Measurements from ENCODE around the gene HLA-DQA1.
"Not testable (repeated sequence)": the region's sequence is repeated elsewhere in the genome, so short reads cannot be mapped to it uniquely, and the experiment has no call there.

The HLA-DQA1 gene

GRCh38 chr6:32622545-32623401 is 14.4 kb upstream of the HLA-DQA1 start:
- peak; percentile 23 to 25 for DNase-seq (ENCODE audit: low read depth in 2 of 2)

DNA sequence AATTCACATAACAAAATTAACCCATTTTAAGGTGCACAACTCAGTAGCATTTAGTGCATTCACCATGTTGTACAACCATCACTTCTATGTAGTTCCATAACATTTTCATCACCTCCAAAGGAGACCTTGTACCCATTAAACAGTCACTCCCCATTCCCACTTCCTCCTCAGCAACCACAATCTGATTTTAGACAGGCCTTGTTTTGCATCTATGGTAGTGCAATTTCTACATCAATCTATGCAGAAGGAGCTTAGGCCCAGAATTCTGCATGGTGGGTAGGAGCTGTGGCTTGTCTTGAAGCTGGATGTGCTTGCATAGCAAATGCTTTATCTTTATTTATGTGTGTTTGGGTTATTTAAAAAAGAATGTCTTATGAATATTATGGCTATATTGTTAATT is 13.5 kb upstream of the HLA-DQA1 start:
- DNase-seq (ENCODE audit: low read depth in 2 of 2), result no peak

DNA sequence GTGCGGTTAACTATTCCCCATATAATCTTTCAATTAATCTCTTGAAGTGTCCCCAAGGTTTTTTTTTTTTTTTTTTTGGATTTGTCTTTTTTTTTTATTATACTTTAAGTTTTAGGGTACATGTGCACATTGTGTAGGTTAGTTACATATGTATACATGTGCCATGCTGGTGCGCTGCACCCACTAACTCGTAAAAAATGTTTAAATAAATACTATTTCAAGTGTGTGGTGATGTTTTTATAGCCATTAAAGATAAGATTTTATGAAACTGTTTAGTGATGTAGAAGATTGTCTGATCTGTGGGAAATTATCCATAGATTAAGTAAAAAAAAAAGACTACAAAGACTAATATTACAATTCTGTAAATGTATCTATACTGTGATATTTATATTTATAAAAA is 12.6 kb upstream of the HLA-DQA1 start:
- no peak for DNase-seq (ENCODE audit: low read depth in 2 of 2)

GRCh38 chr6:32625137-32625536 is 12.1 kb upstream of the HLA-DQA1 start:
- no peak for DNase-seq (ENCODE audit: low read depth in 2 of 2)

DNA sequence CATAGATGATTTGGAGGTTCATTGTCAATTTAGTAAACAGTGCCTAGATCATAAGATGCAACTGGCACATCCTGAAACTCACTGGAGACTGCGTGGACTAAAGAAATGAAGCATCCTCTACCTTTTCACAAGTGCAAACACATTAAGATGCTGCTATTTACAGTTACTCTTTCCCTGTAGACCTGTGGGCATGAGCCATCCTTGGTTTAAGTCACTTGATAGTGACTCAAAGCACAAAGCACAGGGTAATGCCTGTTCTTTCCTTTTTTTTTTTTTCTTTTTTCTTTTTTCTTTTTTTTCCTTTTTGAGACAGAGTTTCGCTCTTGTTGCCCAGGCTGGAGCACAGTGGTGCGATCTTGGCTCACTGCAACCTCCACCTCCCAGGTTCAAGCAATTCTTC is 10.0 kb upstream of the HLA-DQA1 start:
- DNase-seq (ENCODE audit: low read depth in 2 of 2), result no peak

- no peak for DNase-seq (ENCODE audit: low read depth in 2 of 2)
These were observed 9.4 kb upstream of the HLA-DQA1 start for GRCh38 chr6:32627831-32628230.

- DNase-seq (ENCODE audit: low read depth in 2 of 2), result not testable (repeated sequence)
These were observed 7.4 kb upstream of the HLA-DQA1 start for GRCh38 chr6:32629793-32630192.

GRCh38 chr6:32635526-32636123 is 1.6 kb upstream of the HLA-DQA1 start:
- DNase-seq (ENCODE audit: low read depth in 2 of 2), result no peak

- no peak for DNase-seq (ENCODE audit: low read depth in 2 of 2)
These were observed 677 bp downstream of the HLA-DQA1 start for GRCh38 chr6:32637883-32638282.

GRCh38 chr6:32638532-32639219 is 1.5 kb downstream of the HLA-DQA1 start:
- no peak for DNase-seq (ENCODE audit: low read depth in 2 of 2)

DNA sequence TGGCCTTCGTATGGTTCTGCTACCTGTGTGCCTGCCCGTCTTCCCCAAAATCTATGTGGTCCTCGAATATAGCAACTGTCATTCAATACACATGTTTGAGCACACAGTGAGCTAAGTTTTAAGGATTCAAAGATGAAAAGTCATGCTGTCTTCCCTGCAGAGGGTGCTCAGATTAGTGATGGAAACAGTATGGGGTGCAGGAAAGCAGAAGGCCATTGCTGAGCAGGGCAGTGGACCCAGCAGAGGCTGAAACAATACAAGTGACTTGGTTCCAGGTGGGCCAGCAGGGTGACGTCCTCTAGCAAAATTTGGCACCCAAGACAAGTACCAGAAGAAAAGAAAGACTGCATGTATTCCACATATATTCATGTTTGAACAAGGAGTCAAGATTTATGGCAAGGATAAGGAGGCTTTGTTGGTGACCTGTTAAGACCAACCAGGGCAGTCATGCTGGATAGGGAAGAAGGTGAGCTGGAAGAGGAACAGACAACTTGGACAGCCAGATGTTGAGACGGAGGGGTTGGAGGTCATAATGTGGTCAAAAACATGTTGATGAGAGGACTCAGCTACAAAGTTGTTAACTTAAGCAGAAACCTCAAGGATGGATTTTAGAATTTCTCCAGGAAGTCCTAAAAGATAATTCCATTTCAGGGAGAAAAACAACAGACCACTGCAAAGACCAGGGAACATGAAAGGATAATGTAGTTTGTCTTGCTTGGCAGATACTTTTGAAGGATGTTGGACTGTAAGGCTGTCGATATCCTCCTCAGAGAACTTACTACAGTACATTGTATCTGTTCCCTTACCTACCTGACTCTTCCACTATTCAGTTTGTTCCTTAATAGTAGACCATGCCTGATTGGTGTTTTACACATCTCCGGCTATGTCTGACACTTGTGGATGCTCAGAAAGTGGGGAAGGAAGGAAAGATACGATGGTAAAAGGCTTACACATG is 2.5 kb downstream of the HLA-DQA1 start:
- no peak for DNase-seq (ENCODE audit: low read depth in 2 of 2)

DNA sequence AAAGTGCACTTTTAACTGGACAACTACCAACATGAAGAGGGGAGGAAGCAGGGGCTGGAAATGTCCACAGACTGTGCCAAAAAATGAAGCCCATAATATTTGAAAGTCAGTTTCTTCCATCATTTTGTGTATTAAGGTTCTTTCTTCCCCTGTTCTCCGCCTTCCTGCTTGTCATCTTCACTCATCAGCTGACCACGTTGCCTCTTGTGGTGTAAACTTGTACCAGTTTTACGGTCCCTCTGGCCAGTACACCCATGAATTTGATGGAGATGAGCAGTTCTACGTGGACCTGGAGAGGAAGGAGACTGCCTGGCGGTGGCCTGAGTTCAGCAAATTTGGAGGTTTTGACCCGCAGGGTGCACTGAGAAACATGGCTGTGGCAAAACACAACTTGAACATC is 3.9 kb downstream of the HLA-DQA1 start:
- DNase-seq (ENCODE audit: low read depth in 2 of 2), result no peak

GRCh38 chr6:32641785-32642719 is 4.8 kb downstream of the HLA-DQA1 start:
- DNase-seq (ENCODE audit: low read depth in 2 of 2), result not testable (repeated sequence)

DNA sequence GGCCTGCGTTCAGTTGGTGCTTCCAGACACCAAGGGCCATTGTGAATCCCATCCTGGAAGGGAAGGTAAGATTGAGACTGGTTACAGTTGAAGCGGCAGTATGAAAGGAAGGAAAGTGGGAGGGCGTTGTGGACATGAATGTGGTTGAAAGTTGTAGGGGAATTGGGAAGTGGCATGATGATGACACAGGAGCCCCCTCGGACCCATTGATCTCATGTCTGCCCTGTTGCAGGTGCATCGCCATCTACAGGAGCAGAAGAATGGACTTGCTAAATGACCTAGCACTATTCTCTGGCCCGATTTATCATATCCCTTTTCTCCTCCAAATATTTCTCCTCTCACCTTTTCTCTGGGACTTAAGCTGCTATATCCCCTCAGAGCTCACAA is 5.5 kb downstream of the HLA-DQA1 start:
- DNase-seq (ENCODE audit: low read depth in 2 of 2), result no peak

GRCh38 chr6:32643904-32644303 is 6.7 kb downstream of the HLA-DQA1 start:
- no peak for DNase-seq (ENCODE audit: low read depth in 2 of 2)

GRCh38 chr6:32645047-32645703 is 8.0 kb downstream of the HLA-DQA1 start:
- no peak for DNase-seq (ENCODE audit: low read depth in 2 of 2)

GRCh38 chr6:32655203-32655710 is 18.1 kb downstream of the HLA-DQA1 start:
- no peak for DNase-seq (ENCODE audit: low read depth in 2 of 2)

- DNase-seq (ENCODE audit: low read depth in 2 of 2), result not testable (repeated sequence)
These were observed 20.1 kb downstream of the HLA-DQA1 start for GRCh38 chr6:32657329-32657728.

GRCh38 chr6:32657819-32658218 is 20.6 kb downstream of the HLA-DQA1 start:
- DNase-seq (ENCODE audit: low read depth in 2 of 2), result not testable (repeated sequence)

Data from stimulated activated CD4-positive, alpha-beta T cell treated with anti-CD3 and anti-CD28 coated beads, Interleukin-15, amount 100 ng/mL, for 48 hours (primary cell).